HG03558 (cell line): ENCODE measurements around the gene LRRC4C.
"Not testable (repeated sequence)": the region's sequence is repeated elsewhere in the genome, so short reads cannot be mapped to it uniquely, and the experiment has no call there.

Source experiments
- ATAC-seq: cut with Tn5 transposase; IDR thresholded peaks from one replicate; pipeline ENCODE4 v1.9.1; 2021; ENCODE audit warnings: moderate number of reproducible peaks; ENCODE audit not compliant: unreplicated experiment; ENCODE audit errors: extremely low read depth

The LRRC4C gene

DNA sequence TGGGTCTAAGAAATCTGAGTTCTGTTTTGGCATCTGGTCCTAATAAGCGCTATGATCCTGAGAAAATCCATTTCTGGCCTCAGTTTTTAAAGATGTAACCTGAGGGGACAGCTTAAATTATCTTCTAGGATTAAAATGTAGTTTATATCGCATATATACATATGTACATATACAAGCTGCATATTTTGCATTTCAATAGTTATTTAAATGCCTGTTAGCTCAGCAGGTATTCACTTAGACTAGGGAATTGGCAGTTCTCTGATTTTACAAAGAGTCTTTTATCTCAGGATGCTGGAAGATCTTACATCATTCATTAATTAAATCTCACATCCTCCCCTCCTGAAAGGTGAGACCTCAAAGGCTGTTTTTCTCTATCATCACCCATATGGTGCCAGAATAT, 1232.8 kb downstream of the LRRC4C start:
- ATAC-seq, result no peak

DNA sequence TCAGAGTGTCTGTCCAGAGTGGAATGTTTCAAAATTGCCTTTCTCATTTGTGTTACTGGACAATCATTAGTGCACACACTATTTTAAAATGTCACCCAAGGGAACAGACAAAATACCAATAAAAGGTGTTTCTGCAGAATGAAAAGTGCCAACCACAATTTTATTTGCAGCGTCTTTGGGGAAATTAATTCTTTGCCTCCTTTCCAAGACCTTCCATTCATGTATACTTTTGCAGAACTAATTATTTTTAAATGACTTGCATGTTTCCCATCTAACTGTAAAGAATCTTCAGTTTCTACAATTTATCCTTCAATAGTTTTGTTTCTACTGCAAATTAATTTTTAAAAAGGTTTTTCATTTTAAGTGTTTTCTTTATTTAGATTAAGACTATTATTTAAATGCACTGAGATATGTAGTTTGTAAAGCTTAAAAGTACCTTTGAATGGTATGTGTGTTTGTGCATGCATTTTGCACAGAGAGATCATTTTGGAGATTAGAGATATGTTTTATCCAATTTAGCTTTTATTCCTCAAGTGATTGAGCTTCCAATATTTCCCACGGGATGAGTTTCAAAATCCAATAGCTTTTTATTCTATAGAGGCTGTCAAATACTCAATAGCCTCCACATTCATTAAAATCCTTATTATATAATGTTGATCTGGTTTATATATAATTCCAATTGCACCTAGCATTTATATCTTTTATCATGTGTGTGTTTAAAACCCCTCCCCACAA, 1235.7 kb downstream of the LRRC4C start:
- no peak for ATAC-seq

DNA sequence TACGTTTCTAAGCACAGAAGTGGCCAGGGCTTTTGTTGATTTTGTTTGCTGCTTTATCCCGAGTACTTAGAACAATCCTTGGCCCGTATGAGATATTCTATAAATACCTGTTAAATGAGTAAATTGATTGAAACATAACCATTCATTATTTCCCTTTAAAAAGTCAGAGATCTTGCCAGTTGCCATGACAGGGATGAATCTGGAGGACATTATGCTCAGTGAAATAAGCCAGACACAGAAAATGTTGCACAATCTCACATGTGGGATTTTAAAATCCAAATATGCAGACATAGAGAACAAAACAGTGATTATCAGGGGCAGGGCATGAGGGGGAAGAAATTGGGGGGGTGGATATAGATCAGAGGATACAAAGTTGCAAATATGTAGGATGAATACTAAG, 1240.1 kb downstream of the LRRC4C start:
- no peak for ATAC-seq

DNA sequence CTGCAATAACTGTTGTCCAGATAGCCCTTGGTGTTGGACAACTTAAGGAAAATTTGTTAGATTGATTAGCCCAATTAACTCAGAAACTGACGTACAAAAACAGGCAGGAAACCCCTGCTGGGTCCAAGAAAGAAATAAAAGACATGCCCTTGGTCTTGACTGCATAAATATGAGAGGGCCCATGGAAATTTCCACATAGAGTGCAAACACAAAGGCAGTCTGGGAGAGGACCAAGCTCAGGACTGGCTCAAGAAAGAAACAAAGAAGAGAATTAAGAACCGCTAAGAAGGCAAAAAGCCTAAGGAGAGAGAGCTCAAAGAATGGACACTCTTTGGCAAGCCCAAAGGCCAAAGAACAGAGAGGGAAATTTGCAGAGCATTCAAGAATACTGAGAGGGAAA, 1243.9 kb downstream of the LRRC4C start:
- no peak for ATAC-seq

DNA sequence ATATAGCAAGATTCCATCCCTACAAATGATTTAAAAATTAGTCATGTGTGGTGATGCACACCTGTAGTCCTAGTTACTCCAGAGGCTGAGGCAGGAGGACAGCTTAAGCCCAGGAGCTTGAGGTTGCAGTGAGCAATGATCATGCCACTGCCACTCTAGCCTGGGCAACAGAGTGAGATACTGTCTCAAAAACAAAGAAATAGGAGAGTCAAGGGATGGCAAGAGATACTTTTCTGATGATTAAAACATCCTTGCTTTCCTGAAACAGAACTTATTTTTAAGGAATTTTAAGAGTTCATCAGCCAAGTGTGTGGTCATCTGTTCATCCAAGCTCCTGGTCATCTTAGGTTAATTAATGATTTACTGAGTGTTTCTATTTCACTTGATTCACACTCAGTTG, 1252.0 kb downstream of the LRRC4C start:
- ATAC-seq, result no peak

DNA sequence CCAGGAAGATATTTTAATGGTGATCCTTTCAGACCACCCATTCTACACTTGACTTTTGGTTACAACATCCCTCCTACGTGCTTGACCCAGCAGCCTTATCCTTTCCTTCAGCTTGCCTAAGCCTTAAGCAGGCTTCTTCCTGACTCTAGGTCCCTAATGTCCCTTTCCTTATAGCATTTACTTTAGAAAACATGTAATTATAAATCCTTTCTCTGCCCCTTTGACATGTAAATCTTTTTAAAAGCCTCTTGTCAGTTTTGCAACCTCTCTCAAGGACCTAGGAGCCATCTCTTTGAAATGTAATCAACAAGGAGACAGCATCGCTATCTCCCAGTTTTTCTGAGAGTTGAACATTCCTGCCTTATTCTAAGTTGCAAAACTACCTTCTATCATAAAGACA, 1255.2 kb downstream of the LRRC4C start:
- ATAC-seq, result no peak

DNA sequence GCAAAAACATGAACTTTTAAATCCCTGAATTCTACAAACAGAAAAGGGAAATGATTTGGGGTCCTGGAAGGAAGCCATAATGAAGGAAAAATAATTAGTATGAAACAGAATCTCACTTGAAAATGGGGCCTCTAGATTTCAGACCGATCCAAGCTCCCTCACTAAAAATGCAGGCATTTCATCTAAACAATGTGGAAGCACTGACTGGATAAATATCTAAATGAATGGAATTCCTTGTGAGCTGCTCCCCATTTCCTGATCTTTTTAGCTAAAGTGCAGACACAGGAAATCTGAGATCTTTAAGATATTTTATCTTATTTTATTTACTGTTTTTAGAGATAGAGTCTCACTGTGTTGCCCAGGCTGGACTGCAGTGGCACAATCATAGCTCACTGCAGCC, 1255.8 kb downstream of the LRRC4C start:
- no peak for ATAC-seq

DNA sequence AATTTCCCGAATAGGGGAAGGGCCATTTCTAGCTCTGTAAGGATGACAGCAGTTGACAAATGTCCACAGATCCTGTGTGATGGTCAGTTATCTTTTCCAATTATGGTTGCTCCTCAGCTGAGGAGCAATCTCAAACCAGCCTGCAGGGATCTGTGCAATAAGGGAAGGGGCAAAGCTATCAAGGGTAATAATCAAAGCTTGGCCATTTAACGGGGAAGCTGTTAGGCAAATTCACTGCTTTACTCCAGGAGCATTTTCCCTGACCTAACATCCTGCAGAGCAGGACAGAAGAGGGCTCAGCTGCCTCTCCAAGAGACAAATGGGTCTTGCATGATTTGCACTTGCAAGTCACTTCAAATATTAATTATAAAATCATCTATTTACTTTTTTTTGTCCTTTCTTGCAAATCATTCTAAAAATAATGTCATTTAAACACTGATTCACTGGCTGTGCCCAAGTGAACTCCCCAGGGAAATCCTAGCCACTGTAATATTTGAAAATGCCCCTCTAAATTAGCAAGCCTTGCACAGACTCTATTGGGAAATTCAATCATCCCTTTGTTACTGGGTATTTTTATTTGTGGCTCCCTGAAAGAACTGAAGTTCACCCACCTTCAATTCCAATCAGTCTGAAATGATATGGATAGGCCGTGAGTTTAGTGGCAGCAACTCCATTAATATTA, 1256.7 kb downstream of the LRRC4C start:
- no peak for ATAC-seq

DNA sequence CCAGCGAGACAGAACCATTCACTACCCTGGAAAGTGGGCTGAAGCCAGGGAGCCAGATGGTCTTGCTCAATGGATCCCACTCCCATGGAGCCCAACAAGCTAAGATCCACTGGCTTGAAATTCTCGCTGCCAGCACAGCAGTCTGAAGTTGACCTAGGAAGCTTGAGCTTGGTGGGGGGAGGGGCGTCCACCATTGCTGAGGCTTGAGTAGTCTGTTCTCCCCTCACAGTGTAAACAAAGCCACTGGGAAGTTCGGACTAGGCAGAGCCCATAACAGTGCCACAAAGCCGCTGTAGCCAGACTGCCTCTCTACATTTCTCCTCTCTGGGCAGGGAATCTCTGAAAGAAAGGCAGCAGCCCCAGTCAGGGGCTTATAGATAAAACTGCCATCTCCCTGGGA, 1266.9 kb downstream of the LRRC4C start:
- not testable (repeated sequence) for ATAC-seq

DNA sequence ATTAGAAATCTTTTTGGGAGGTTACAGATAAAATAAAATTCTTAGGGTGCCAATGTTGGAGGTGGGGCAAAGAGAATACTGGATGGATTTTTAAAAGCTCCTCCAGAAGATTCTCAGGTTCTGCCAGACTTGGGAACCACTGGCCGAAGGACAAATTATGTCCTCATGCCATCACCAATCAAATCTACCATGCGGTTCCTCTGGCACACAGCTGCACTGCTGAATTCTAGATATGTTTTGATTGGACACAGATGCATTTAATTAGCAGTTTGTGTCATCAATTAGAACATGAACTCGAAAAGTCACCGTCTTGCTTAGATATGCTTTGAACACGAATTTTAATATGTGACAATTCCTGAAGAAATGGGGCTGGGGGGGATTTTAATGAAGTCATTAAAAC, 1269.2 kb downstream of the LRRC4C start:
- ATAC-seq, result no peak

DNA sequence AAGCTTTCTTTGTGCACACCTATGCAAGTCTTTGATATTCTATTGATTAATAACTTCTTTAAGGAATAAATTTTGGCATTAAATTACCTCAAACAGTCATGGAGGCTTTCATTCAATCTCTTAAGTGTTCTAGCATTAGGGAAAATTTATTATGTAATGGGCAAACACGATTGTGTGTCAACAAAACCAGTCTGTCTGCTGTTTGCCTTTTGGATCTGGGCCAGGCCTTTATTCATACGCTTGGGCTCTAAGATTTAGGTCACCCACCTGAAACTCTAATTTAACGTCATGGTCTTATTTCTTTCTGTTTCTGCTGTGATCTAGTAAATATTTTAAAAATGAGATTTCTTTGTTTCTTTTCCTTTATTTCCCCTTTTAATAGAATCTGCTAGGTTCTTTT, 1270.6 kb downstream of the LRRC4C start:
- no peak for ATAC-seq

DNA sequence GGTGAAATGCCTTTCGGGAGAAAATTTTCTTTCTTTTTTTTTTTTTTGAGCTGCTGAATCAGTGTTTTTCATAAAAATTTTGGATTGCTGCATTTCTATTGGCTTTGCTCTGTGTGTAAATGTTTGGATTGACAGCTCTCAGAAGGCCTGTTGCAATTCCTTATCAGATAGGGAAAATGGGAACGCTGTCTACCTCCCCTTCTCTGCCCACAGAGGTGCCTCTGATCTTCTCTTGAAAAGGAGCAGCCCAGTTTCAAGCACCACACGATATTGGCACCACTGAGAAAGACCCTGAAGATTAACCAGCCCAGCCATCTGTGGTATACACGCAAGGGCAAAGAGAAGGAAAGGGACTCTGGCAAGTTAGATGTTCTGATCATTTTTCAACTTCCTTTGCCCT, 1272.2 kb downstream of the LRRC4C start:
- ATAC-seq, result no peak

DNA sequence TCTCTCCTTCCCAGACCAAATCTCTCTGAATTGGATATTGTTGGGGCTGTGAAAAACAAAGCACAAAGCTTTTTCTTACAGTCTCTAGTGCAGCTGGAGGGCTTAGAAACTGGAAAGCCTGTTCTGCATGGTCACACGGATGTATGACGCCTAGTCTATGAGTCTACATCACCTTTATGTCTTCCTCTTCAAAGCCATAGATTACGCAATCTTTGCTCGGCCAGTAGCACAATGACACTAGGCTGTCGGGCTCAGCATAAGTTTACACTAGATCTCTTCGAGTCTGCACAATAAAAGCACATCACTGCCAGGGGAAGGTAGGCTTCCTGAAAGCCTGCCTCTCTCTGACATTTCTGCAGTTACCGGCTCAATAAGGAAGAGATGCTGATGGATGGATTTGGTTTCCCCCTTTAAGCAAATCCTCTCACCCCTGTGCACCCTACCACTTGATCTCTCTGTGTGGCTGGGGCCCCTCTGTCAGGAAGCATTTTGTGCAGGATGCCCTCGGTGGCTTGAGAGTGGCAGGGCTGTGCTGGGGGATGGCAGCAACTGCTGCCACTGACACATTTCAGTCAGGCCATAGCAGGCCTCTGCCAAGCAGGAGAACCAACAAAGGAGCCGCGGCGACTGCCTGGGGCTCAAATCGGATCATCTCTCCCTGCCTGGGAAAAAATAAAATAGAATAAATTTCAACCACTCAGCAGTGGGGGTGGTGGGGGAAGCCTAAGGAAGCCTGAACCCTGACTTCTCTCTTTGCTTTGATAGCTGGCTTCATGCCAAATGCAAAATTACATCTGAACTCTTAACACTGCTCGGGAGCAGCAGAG, 1272.8 kb downstream of the LRRC4C start:
- ATAC-seq, result no peak

DNA sequence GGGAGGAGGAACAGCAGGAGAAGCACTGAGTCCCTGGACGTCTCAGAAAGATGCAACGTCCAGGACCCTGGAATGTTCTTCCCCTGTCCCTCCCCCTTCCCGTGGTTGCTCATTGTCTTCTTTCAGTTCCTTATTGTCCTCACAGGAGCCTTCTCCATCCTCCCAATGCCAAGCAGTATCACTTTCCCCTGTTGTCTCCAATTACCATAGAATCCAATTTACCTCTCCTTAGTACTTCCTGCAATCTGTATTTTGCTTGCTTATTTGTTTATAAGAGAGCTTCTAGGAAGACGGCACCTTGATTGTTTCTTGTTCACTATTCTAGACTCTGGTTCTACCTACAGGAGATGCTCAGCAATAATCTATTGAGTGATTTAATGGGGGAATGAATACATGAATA, 1273.7 kb downstream of the LRRC4C start:
- no peak for ATAC-seq

DNA sequence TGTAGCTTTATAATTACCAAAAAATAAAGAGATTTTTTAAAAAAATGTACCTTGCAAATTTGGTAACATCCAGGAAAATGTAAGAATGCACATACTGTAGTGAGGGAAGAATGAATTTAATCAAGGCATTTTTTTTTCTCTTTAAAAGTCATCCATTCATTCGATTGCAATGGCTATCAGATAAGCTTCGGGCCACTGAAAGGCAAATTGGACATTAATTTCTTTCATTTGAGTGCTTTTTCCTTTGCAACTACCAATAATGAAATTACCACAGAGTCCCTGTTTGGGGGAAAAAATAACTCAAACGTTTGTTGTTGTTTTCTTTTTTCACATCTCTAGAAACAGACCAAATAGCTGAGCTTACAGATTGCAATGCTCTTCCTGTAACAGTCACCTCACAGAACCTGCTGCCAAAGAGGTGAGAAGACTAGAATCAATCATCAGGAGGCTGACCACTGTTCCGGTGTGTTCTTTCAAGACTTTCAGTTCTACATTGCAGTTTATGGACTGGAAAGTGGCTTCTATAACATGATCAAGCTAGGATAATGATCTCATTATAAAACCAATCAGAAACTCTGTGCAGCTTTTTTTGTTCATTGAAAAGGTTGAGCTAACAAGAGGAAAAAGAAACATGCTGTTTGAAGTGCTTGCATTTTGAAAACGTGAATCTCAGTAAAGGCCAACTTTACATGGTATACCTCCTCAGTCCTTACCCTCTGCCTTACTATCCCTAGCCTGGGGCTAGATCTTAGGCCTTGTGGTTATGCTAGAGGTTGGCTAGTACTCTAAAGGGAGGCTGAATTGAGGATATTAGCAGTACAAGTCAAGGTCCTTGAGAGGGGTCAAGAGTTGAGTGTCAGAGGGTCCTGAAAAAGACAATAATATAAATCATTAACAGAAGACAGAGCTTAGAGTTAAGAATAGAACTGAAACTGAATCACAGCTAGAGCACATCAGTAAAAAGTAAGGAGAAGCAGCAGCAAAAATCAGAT, 1276.1 kb downstream of the LRRC4C start:
- ATAC-seq, result peak; percentile 69

DNA sequence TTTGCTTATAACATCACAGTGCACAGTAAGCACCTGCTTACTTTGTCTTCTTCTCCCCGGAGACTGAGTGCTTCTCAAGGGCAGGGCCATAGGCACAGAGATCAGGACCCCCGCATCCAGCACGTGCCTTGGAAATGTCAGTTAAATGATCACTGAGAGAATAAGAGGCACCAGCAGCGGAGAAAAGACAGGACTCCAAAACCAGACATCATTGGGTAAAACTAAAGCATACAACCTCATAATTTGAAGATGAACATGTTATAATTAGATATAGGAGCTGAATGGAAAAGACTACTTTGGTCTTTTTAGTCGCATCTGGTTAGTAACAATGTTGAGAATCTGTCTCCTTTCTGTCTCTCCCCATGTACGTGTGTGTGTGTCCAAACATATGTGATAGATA, 1279.9 kb downstream of the LRRC4C start:
- no peak for ATAC-seq

DNA sequence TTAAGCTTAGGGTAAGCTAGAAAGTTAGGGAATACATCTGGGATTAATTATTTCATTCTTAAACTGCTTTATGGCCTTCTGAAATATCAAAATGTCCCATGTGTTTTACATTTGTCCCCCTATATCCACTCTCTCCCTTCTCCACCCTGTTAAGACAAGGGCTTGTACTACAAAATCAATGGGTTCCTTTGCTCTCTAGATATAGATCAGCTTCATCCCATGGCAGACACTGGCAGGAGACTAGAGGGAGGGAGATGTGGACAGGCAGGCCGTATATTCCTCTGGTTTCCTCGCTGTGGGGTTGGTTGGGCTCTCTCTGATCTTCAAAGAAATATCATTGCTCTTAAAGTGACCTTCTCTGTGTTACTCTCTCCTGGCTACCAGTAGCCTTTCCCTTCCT, 1281.0 kb downstream of the LRRC4C start:
- ATAC-seq, result no peak

DNA sequence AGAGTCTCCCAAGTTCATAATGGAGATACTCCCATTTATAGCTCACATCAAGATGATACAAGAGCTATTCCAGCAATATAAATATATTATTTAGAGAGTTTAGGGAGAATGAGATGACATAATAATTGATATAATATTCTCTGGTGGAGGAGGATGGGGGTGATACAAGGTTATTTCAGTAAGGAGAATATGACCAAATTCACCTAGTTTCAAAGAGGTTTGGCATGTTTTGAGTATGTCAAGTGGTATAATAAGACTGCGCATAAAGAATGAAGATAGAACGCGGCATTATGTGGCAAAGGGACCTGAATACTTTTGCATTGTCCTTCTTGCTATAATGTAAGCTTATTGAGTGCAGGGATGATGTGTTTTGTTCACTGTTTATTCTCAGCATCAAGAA, 1283.5 kb downstream of the LRRC4C start:
- ATAC-seq, result no peak

DNA sequence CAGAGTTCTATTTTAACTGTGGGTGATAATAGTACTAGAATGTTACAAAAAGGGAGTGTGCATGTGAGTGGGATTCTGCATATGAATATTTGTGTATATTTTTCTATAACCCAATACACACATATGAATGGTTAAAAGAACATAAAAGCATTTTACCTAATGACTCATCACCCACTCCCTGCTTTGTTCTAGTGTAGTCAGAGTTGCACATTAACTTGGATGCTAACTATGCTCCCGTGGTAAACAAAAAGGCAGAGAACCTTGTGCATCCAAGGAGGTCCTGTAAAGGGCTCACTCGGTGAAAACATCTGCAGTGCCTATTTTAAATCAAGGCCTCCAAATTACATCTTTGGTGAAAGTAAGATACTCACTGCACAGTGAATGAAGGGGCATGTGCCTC, 1289.4 kb downstream of the LRRC4C start:
- no peak for ATAC-seq

DNA sequence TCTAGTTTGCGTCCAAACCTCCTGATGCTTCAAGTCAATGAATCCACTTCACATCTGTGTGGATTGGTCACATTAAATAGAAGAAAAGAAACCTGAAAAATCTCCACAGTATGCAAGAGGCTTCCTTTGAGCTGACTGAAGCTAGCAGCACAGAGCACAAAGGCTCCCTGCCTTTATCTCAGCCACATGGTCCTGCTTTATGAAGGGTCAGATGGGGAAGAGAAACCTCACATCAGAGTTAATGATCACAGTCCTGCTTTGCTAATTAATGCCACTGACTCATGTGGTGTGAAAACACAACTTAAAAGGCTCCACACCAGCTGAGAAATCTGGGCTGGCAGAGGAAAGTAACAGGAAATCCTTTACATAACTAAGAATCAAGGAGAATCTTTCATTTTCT, 1291.0 kb downstream of the LRRC4C start:
- peak; percentile 80 for ATAC-seq
